ENCODE results near the gene GPHN.

Gene GPHN

DNA sequence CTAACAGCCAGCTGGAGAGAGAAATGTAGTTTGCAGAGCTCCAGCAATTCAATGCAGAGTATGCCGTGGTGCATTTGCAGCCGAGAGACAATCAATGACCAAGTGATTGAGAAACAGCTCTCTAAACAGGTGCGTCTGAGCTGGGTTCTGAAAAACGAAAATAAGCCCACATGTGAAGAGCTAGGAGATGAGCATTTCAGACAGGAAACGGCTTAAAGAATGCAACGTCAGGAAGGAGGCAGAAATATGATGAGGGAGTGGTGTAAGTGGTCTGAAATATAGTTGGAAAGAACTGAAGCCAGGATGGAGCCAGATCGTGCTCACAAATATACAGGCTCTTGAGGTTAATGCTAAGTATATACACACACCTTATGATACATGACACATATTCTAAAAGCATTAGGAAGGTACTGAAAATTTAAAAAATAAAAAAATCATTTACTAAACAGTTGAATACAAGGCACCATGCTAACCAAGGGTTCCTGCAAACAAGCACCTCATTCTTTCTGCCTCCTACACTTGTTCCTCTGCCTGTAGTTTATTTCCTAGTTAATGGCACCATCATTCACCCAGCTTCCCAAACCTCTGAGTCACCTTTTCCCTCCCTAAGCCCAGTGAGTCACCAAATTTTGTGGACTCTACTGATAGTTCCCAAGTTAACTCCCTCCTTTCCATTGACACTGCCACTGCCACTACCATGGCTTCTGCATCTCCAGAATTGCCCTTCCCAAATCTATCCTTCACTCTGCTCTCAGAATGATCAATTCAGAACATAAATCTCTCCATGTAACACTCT is 679.0 kb downstream of the GPHN start:
- peak; percentile 80 for DNase-seq (ENCODE audit: low read depth)

DNA sequence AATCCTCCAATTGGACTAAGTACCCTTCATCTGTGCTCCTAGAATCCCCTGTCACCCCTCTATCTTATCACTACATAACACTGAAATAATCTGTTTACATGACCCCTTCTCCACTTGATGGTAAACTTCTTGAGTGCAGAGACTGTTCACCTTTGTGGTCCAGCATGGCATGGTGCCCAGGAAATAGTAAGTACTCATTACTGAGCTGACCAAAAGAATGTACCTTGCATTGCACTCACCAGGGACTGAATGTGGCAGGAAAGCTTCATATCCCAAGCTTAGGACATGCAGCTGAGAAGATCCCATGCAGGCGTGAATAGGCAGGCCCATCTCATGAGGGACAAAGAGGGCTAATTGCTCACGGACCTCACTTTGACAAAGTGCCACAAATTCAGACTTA is 679.9 kb downstream of the GPHN start:
- TF ChIP-seq, protein P1, sequence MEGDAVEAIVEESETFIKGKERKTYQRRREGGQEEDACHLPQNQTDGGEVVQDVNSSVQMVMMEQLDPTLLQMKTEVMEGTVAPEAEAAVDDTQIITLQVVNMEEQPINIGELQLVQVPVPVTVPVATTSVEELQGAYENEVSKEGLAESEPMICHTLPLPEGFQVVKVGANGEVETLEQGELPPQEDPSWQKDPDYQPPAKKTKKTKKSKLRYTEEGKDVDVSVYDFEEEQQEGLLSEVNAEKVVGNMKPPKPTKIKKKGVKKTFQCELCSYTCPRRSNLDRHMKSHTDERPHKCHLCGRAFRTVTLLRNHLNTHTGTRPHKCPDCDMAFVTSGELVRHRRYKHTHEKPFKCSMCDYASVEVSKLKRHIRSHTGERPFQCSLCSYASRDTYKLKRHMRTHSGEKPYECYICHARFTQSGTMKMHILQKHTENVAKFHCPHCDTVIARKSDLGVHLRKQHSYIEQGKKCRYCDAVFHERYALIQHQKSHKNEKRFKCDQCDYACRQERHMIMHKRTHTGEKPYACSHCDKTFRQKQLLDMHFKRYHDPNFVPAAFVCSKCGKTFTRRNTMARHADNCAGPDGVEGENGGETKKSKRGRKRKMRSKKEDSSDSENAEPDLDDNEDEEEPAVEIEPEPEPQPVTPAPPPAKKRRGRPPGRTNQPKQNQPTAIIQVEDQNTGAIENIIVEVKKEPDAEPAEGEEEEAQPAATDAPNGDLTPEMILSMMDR (IDR thresholded peaks at IDR 0.05; ENCODE audit: insufficient read depth, low read depth, low read length, missing control alignments): no peak
- DNase-seq (ENCODE audit: low read depth): peak; percentile 75
- no peak overlapping the region for H3K4me3 ChIP-seq (ENCODE audit: low read length)

More for the DNA sequence above, 679.0 kb downstream of the GPHN start:
- TF ChIP-seq, protein P1 (IDR thresholded peaks at IDR 0.05; ENCODE audit: insufficient read depth, low read depth, low read length, missing control alignments): no peak
- H3K4me3 ChIP-seq (ENCODE audit: low read length): no peak overlapping the region

DNA sequence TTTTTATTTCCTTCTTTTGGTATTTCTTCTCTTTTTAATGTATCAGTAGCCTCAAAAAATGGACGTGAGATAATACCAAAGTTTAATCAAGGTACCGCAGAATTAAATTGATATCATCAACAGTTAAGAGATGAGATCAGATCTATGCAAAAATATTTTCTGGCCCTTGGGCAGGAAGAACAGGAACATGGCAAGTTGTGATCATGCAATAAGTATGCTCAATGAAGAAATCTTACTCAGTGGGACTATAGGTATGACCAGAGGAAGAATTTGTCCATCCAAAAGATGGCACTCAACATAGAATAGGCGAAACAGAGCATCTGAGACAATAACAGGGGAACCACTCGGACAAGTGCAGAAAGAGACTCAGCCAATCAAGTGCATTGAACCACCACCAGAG is 680.4 kb downstream of the GPHN start:
- no peak overlapping the region for H3K4me3 ChIP-seq (ENCODE audit: low read length)
- TF ChIP-seq, protein P1 (IDR thresholded peaks at IDR 0.05; ENCODE audit: insufficient read depth, low read depth, low read length, missing control alignments): no peak
- DNase-seq (ENCODE audit: low read depth): peak; percentile 15

DNA sequence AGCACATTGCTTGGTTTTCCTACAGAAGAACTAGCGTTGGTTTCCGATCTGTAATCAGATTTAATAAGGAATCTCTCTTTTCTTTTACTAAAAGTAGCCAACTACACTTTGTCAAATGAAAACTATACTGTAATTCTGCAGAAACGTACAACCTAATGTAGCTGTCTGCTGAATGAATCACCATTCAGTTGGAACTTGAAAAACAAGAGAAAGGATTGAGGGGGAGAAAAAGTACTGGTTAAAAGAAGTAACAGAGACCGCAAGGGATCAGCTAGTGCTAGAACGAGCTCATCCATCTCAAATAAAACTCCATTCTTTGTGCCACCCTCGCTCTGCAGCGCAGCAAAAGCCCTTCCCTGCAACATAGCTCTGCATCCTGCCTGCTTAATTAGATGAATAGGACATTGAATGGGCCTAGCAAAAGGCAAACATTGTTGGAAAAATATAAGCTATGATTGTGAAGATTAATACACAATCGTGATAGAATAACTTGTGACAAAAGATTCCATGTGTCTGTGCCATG is 683.9 kb downstream of the GPHN start:
- no peak overlapping the region for H3K4me3 ChIP-seq (ENCODE audit: low read length)
- TF ChIP-seq, protein P1 (IDR thresholded peaks at IDR 0.05; ENCODE audit: insufficient read depth, low read depth, low read length, missing control alignments): no peak
- DNase-seq (ENCODE audit: low read depth): no peak

DNA sequence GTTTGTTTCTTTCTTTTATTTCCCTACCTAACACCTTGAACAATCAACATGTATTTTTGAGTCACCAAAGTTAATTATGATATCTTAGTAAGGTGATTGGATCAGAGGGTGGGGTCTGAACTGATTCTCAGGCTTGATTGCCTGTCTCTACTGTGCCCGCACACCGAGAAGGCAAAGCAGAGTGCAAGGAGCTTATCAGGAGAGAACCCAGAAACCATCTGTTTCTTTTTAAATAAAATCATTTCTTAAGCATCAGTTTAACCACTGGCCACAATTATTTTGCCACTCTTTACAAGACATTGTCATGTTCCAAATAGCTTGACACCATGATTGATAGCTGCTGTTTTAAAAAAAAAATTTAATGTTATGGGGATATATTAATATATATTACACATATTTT is 684.4 kb downstream of the GPHN start:
- no peak for DNase-seq (ENCODE audit: low read depth)
- TF ChIP-seq, protein P1 (IDR thresholded peaks at IDR 0.05; ENCODE audit: insufficient read depth, low read depth, low read length, missing control alignments): no peak
- no peak overlapping the region for H3K4me3 ChIP-seq (ENCODE audit: low read length)

DNA sequence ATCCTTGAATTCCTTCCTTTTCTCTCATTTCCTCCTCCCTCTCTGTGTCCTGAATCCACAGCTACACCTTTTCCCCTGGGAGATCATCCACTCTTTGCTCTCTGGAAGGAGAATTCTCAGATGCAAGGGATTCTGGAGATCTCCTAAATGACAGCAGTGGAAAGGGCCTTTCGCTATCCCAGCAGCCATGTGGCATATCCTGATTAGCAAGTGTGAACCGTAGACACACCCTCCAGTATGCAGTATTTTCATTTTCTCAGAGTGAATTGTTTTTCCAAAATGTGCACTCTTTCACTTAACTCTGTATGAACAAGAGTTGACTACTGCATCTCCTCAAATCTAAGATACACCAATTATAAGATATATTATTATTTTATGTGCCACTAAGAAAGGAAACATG is 687.3 kb downstream of the GPHN start:
- no peak for DNase-seq (ENCODE audit: low read depth)
- TF ChIP-seq, protein P1 (IDR thresholded peaks at IDR 0.05; ENCODE audit: insufficient read depth, low read depth, low read length, missing control alignments): no peak
- no peak overlapping the region for H3K4me3 ChIP-seq (ENCODE audit: low read length)

DNA sequence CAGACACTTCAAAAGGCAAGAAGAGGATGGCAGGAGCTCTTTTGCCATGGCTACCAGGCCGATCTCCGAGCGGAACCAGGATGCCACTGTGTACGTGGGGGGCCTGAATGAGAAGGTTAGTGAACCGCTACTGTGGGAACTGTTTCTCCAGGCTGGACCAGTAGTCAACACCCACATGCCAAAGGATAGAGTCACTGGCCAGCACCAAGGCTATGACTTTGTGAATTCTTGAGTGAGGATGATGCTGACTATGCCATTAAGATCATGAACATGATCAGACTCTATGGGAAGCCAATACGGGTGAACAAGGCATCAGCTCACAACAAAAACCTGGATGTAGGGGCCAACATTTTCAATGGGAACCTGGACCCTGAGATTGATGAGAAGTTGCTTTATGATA is 691.1 kb downstream of the GPHN start:
- TF ChIP-seq, protein P1 (IDR thresholded peaks at IDR 0.05; ENCODE audit: insufficient read depth, low read depth, low read length, missing control alignments): no peak
- no peak for DNase-seq (ENCODE audit: low read depth)

More for the DNA sequence above, 691.1 kb downstream of the GPHN start:
- no peak overlapping the region for H3K4me3 ChIP-seq (ENCODE audit: low read length)

Measured in epithelial cell of esophagus (primary cell).